GM19351 (cell line): ENCODE results near the gene DTWD2.
"Not testable (repeated sequence)": the region's sequence is repeated elsewhere in the genome, so short reads cannot be mapped to it uniquely, and the experiment has no call there.

Experiments used
- ATAC-seq: cut with Tn5 transposase; IDR thresholded peaks from one replicate; pipeline ENCODE4 v1.9.1; 2021; ENCODE audit warnings: mild to moderate bottlenecking, moderate library complexity; ENCODE audit not compliant: unreplicated experiment

DTWD2 gene

GRCh38 chr5:118998861-118999260, 10.5 kb upstream of the DTWD2 start:
- not testable (repeated sequence) for ATAC-seq

GRCh38 chr5:118996098-118996497, 7.8 kb upstream of the DTWD2 start:
- ATAC-seq: no peak

- ATAC-seq: no peak
Observed at GRCh38 chr5:118994595-118994994, 6.2 kb upstream of the DTWD2 start.

- ATAC-seq: not testable (repeated sequence)
Observed at GRCh38 chr5:118993118-118993517, 4.8 kb upstream of the DTWD2 start.

GRCh38 chr5:118992055-118992454, 3.7 kb upstream of the DTWD2 start:
- not testable (repeated sequence) for ATAC-seq

- no peak for ATAC-seq
Observed at GRCh38 chr5:118990582-118990981, 2.2 kb upstream of the DTWD2 start.

- ATAC-seq: no peak
Observed at GRCh38 chr5:118989816-118990215, 1.5 kb upstream of the DTWD2 start.

GRCh38 chr5:118988866-118989180, 476 bp upstream of the DTWD2 start:
- ATAC-seq: no peak

GRCh38 chr5:118984602-118985001, 3.7 kb downstream of the DTWD2 start:
- ATAC-seq: no peak

GRCh38 chr5:118981783-118982182, 6.6 kb downstream of the DTWD2 start:
- no peak for ATAC-seq

- no peak for ATAC-seq
Observed at GRCh38 chr5:118980438-118980837, 7.9 kb downstream of the DTWD2 start.

- ATAC-seq: no peak
Observed at GRCh38 chr5:118980017-118980416, 8.3 kb downstream of the DTWD2 start.

- not testable (repeated sequence) for ATAC-seq
Observed at GRCh38 chr5:118973779-118974445, 14.4 kb downstream of the DTWD2 start.

- ATAC-seq: no peak
Observed at GRCh38 chr5:118968925-118969375, 19.4 kb downstream of the DTWD2 start.

GRCh38 chr5:118968406-118968911, 19.9 kb downstream of the DTWD2 start:
- ATAC-seq: no peak

- no peak for ATAC-seq
Observed at GRCh38 chr5:118967059-118967508, 21.3 kb downstream of the DTWD2 start.

- no peak for ATAC-seq
Observed at GRCh38 chr5:118965890-118966289, 22.5 kb downstream of the DTWD2 start.

- not testable (repeated sequence) for ATAC-seq
Observed at GRCh38 chr5:118964970-118965369, 23.4 kb downstream of the DTWD2 start.

- not testable (repeated sequence) for ATAC-seq
Observed at GRCh38 chr5:118964388-118964787, 24.0 kb downstream of the DTWD2 start.

GRCh38 chr5:118963169-118963568, 25.2 kb downstream of the DTWD2 start:
- ATAC-seq: no peak

GRCh38 chr5:118960557-118960956, 27.8 kb downstream of the DTWD2 start:
- ATAC-seq: no peak

GRCh38 chr5:118956727-118957126, 31.6 kb downstream of the DTWD2 start:
- ATAC-seq: no peak

GRCh38 chr5:118953652-118954005, 34.7 kb downstream of the DTWD2 start:
- ATAC-seq: no peak
